Effector memory CD4-positive, alpha-beta T cell (primary cell): ENCODE data around the gene CYCS.

ENCODE experiments used
- DNase-seq, 3 donors: peaks; one replicate each; pipeline ENCODE4 v3.0.0-alpha.2; 2020
- H3K27ac ChIP-seq: 2 replicates; pipeline ENCODE4 v1.7.0; 2013; ENCODE audit warnings: mild to moderate bottlenecking, low read length, moderate library complexity; ENCODE audit not compliant: insufficient read depth, poor library complexity, severe bottlenecking
- H3K27me3 ChIP-seq: replicated peaks from 2 replicates; pipeline ENCODE4 v1.7.0; 2013; ENCODE audit warnings: mild to moderate bottlenecking, low read length; ENCODE audit not compliant: insufficient read depth, control insufficient read depth, poor library complexity, severe bottlenecking
- H3K36me3 ChIP-seq: 2 replicates; pipeline ENCODE4 v1.7.0; 2013; ENCODE audit warnings: mild to moderate bottlenecking, low read length, moderate library complexity; ENCODE audit not compliant: control insufficient read depth, insufficient read depth
- H3K4me1 ChIP-seq: 2 replicates; pipeline ENCODE4 v1.7.0; 2013; ENCODE audit warnings: low read length, mild to moderate bottlenecking; ENCODE audit not compliant: control insufficient read depth, insufficient read depth, poor library complexity, severe bottlenecking
- H3K4me3 ChIP-seq: 2 replicates; pipeline ENCODE4 v1.7.0; 2013; ENCODE audit warnings: low read length, low read depth, mild to moderate bottlenecking; ENCODE audit not compliant: insufficient read depth, poor library complexity, severe bottlenecking
- H3K9me3 ChIP-seq: 2 replicates; pipeline ENCODE4 v1.7.0; 2013; ENCODE audit warnings: mild to moderate bottlenecking, low read length, moderate library complexity; ENCODE audit not compliant: control insufficient read depth

The CYCS gene

GRCh38 chr7:25149836-25150235, 24.8 kb upstream of the CYCS start:
- no peaks in the 10 kb centered on the region for H3K27me3 ChIP-seq
- H3K27ac ChIP-seq = no peak overlapping the region
- no peak for DNase-seq
- no peaks in the 10 kb centered on the region for H3K4me1 ChIP-seq
- no peak overlapping the region for H3K4me3 ChIP-seq
- H3K9me3 ChIP-seq = no peaks in the 10 kb centered on the region
- H3K36me3 ChIP-seq = no peaks in the 10 kb centered on the region

- H3K36me3 ChIP-seq = no peaks in the 10 kb centered on the region
- H3K27me3 ChIP-seq = no peaks in the 10 kb centered on the region
- DNase-seq = no peak
- no peaks in the 10 kb centered on the region for H3K4me1 ChIP-seq
- H3K4me3 ChIP-seq = no peak overlapping the region
- no peaks in the 10 kb centered on the region for H3K9me3 ChIP-seq
- no peak overlapping the region for H3K27ac ChIP-seq
These were observed 23.9 kb upstream of the CYCS start for GRCh38 chr7:25148772-25149575.

- no peak for DNase-seq
These were observed 18.7 kb upstream of the CYCS start for GRCh38 chr7:25143763-25144162.

GRCh38 chr7:25139536-25139935, 14.5 kb upstream of the CYCS start:
- Histone ChIP-seq H3K27me3 (no peaks in the 10 kb centered on the region), H3K36me3 (no peaks in the 10 kb centered on the region)

More at GRCh38 chr7:25143763-25144162, 18.7 kb upstream of the CYCS start:
- H3K27me3 ChIP-seq = no peaks in the 10 kb centered on the region
- H3K36me3 ChIP-seq = no peaks in the 10 kb centered on the region
- H3K4me3 ChIP-seq = no peak overlapping the region
- H3K27ac ChIP-seq = no peak overlapping the region
- H3K4me1 ChIP-seq = no peaks in the 10 kb centered on the region
- H3K9me3 ChIP-seq = no peaks in the 10 kb centered on the region

GRCh38 chr7:25134358-25135010, 9.4 kb upstream of the CYCS start:
- H3K27me3 ChIP-seq = no peaks in the 10 kb centered on the region
- no peaks in the 10 kb centered on the region for H3K9me3 ChIP-seq
- H3K4me1 ChIP-seq = no peaks in the 10 kb centered on the region
- H3K4me3 ChIP-seq = no peak overlapping the region
- no peaks in the 10 kb centered on the region for H3K36me3 ChIP-seq
- no peak for DNase-seq
- no peak overlapping the region for H3K27ac ChIP-seq

More at GRCh38 chr7:25139536-25139935, 14.5 kb upstream of the CYCS start:
- H3K4me3 ChIP-seq = no peak overlapping the region
- H3K27ac ChIP-seq = no peak overlapping the region
- no peaks in the 10 kb centered on the region for H3K4me1 ChIP-seq
- no peak for DNase-seq
- no peaks in the 10 kb centered on the region for H3K9me3 ChIP-seq

GRCh38 chr7:25132430-25132829, 7.4 kb upstream of the CYCS start:
- Histone ChIP-seq H3K9me3 (no peaks in the 10 kb centered on the region), H3K4me1 (no peaks in the 10 kb centered on the region), H3K27ac (no peak overlapping the region), H3K4me3 (no peak overlapping the region), H3K36me3 (no peaks in the 10 kb centered on the region), H3K27me3 (no peaks in the 10 kb centered on the region)
- no peak for DNase-seq

GRCh38 chr7:25126751-25127150, 1.7 kb upstream of the CYCS start:
- Histone ChIP-seq H3K4me1 (no peaks in the 10 kb centered on the region), H3K9me3 (no peaks in the 10 kb centered on the region), H3K4me3 (no peak overlapping the region), H3K36me3 (peaks cover 9% of the 10 kb centered on the region), H3K27ac (no peak overlapping the region), H3K27me3 (no peaks in the 10 kb centered on the region)
- DNase-seq = no peak

GRCh38 chr7:25124465-25125136, 459 bp downstream of the CYCS start:
- no peaks in the 10 kb centered on the region for H3K27me3 ChIP-seq
- H3K4me3 ChIP-seq = peak overlapping the region; percentile 61
- DNase-seq = no peak
- peaks cover 20% of the 10 kb centered on the region for H3K36me3 ChIP-seq
- H3K4me1 ChIP-seq = no peaks in the 10 kb centered on the region
- H3K9me3 ChIP-seq = no peaks in the 10 kb centered on the region
- H3K27ac ChIP-seq = peak overlapping the region; percentile 95

- DNase-seq = no peak
These were observed 2.7 kb downstream of the CYCS start for GRCh38 chr7:25122373-25122772.

GRCh38 chr7:25121599-25121998, 3.5 kb downstream of the CYCS start:
- no peak for DNase-seq
- no peaks in the 10 kb centered on the region for H3K9me3 ChIP-seq

More at GRCh38 chr7:25122373-25122772, 2.7 kb downstream of the CYCS start:
- Histone ChIP-seq H3K4me1 (no peaks in the 10 kb centered on the region), H3K27ac (no peak overlapping the region), H3K4me3 (no peak overlapping the region), H3K36me3 (peaks cover 22% of the 10 kb centered on the region), H3K9me3 (no peaks in the 10 kb centered on the region), H3K27me3 (no peaks in the 10 kb centered on the region)

More at GRCh38 chr7:25121599-25121998, 3.5 kb downstream of the CYCS start:
- Histone ChIP-seq H3K4me3 (no peak overlapping the region), H3K4me1 (no peaks in the 10 kb centered on the region), H3K27me3 (no peaks in the 10 kb centered on the region), H3K27ac (no peak overlapping the region), H3K36me3 (peaks cover 22% of the 10 kb centered on the region)
